ENCODE measurements around the gene GDF2. TPM values are rescaled to one million over a fixed set of nuclear protein-coding genes. Genes with fewer than 3 reads are reported as not detected.

Gene GDF2
- total and polyA plus RNA-seq, 2 of the 4 experiments (the other 2 are of a cell fraction), result under 0.01 TPM; not detected in 1

- Histone ChIP-seq H3K14ac (replicated peaks; ENCODE audit: low read depth, low read length) (no peak overlapping the region), H3K27ac (ENCODE audit: insufficient read depth, low read length) (no peak overlapping the region), H2BK20ac (ENCODE audit: low read depth, low read length) (no peak overlapping the region), H3K23ac (ENCODE audit: low read depth, low read length) (no peak overlapping the region), H4K20me1 (ENCODE audit: insufficient read depth, low read length) (no peaks in the 10 kb centered on the region), H3K18ac (ENCODE audit: low read depth, low read length) (no peak overlapping the region), H3K4ac (ENCODE audit: low read depth, low read length) (no peak overlapping the region), H4K91ac (ENCODE audit: insufficient read depth, low read depth, low read length) (no peak overlapping the region), H3K4me1 (ENCODE audit: control insufficient read depth, insufficient read depth, low read length) (peaks cover 4% of the 10 kb centered on the region; the same call in 1 of the 2 replicates), H3K9me1 (ENCODE audit: insufficient read depth, low read length) (no peaks in the 10 kb centered on the region), H2BK5ac (ENCODE audit: low read depth, low read length, poor library complexity, severe bottlenecking) (no peak overlapping the region), H2BK15ac (ENCODE audit: low read depth, low read length) (no peak overlapping the region), H3K4me2 (ENCODE audit: low read depth, low read length) (no peak overlapping the region), H3K79me1 (ENCODE audit: low read depth in 1 of 2, low read length in 2 of 2) (no peaks in the 10 kb centered on the region), H3K9ac (ENCODE audit: low read depth, low read length) (no peak overlapping the region), H4K5ac (ENCODE audit: low read depth, low read length) (no peak overlapping the region), H3K36me3 (ENCODE audit: control insufficient read depth, insufficient read depth, low read length) (no peaks in the 10 kb centered on the region), H3K4me3 (ENCODE audit: insufficient read depth, low read depth, low read length) (no peak overlapping the region), H2AK5ac (ENCODE audit: low read depth, low read length) (no peak overlapping the region), H4K8ac (ENCODE audit: low read depth in 2 of 2, low read length in 2 of 2) (no peak overlapping the region), H3K9me3 (ENCODE audit: control insufficient read depth, insufficient read depth, low read length) (no peaks in the 10 kb centered on the region), H2BK120ac (ENCODE audit: low read depth, low read length) (no peak overlapping the region), H2AFZ (replicated peaks; ENCODE audit: low read length, poor library complexity) (no peak overlapping the region), H2AK9ac (replicated peaks; ENCODE audit: low read depth, low read length, poor library complexity) (no peak overlapping the region), H3K56ac (ENCODE audit: extremely low read depth, insufficient read depth, low read length) (no peak overlapping the region), H3K27me3 (ENCODE audit: control insufficient read depth, insufficient read depth, low read length) (peaks cover 43% of the 10 kb centered on the region)
- in situ Hi-C loops (cut with MboI; ENCODE audit: low sequenced_read_pairs), result no loop called here
- DNase-seq, result no peak
- no peak for ATAC-seq (ENCODE audit: low read depth)
- POLR2A ChIA-PET (ENCODE audit: unreplicated experiment), result no interaction called here
- CTCF ChIA-PET, result interaction anchor here (1.7 kb wide), 1 partner anchor 9 kb away, joined by 4 read pairs; no protein-coding TSS in a partner anchor
- dilution Hi-C loops (cut with HindIII; ENCODE audit: low sequenced_read_pairs, unreplicated experiment), result no loop called here
- intact Hi-C loops (cut with micrococcal nuclease), result no loop called here
- no TSS peak for BruUV-seq (replicated peaks)
- no CpG with 5 or more reads among the region's 6 CpGs for WGBS, 2 experiments (ENCODE audit: extremely low coverage in 2 of 2, insufficient read length in 1 of 2)
- TF ChIP-seq BHLHE40 (IDR thresholded peaks at IDR 0.05; ENCODE audit: low read depth, low read length) (no peak), RFX5 (IDR thresholded peaks at IDR 0.05; ENCODE audit: low read depth, low read length) (no peak), FOS (IDR thresholded peaks at IDR 0.05; ENCODE audit: low read depth, low read length) (no peak), POLR2A (IDR thresholded peaks at IDR 0.05; ENCODE audit: low read depth, low read length) (no peak), MAZ (IDR thresholded peaks at IDR 0.05; ENCODE audit: borderline replicate concordance, low read depth, low read length) (no peak), CEBPB (IDR thresholded peaks at IDR 0.05; ENCODE audit: low read depth, low read length) (no peak), RAD21 (IDR thresholded peaks at IDR 0.05; ENCODE audit: low read length) (no peak), CHD1 (IDR thresholded peaks at IDR 0.05; ENCODE audit: low read depth, low read length) (no peak), SMC3 (IDR thresholded peaks at IDR 0.05; ENCODE audit: low read depth, low read length) (no peak), NFE2L2 (IDR thresholded peaks at IDR 0.05; ENCODE audit: low read depth, low read length) (no peak), MXI1 (IDR thresholded peaks at IDR 0.05; ENCODE audit: borderline replicate concordance, low read depth, low read length) (no peak), USF2 (IDR thresholded peaks at IDR 0.05; ENCODE audit: low read depth, low read length) (no peak), RCOR1 (IDR thresholded peaks at IDR 0.05; ENCODE audit: insufficient replicate concordance, low read length) (no peak), ELK1 (IDR thresholded peaks at IDR 0.05; ENCODE audit: borderline replicate concordance, low read depth, low read length) (no peak), CTCF (conservative IDR thresholded peaks at IDR 0.05; ENCODE audit: low read depth, low read length) (no peak), MAFK (IDR thresholded peaks at IDR 0.05; ENCODE audit: low read depth, low read length) (no peak)
These were observed 50.5 kb downstream of the GDF2 start for GRCh38 chr10:47372726-47373125.
